Stimulated activated CD4-positive, alpha-beta T cell treated with anti-CD3 and anti-CD28 coated beads, Interleukin-2, amount 100 ng/mL, for 48 hours (primary cell): ENCODE results near the gene PAX5.
A peak's percentile ranks its signal among the peaks of the same experiment; 100 is the strongest.

ENCODE experiments used
- DNase-seq, 2 donors: peaks; one replicate each; pipeline ENCODE4 v3.0.0-alpha.2; 2020

The PAX5 gene

DNA sequence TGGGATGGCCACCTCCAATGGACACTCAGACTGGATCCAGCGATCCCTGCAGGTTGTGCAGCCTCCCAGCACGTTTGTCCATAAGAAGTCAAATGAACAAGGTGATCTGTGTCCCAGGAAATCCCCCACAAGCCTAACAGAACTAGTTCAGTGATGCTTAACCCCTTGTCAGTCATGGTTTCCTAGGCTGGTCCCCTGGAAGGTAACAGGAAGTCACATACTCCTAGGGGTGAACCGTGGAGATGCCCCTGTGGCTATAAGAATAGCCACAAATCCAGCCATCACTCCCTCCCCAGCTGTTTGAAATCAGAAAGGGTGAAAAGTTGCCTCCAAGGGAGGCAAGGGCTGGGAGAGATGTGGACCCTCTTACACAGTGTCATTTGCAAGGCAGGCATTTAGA is 22.5 kb downstream of the PAX5 start:
- DNase-seq, result no peak

DNA sequence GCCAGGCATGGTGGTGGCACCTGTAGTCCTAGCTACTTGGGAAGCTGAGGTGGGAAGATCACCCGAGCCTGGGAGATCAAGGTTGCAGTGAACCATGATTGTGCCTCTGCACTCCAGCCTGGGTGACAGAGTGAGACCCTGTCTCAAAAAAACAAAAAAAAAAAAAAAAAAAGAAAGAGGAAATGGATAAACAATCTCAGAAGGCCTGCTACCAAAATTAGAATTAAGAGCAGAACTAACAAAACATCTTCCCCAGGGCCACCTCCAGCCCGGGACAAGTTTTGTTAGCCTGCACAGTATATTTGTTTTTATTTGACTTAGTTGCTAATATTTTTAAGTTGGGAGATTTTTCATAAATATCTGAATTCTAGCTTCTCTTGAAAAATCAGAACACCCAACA is 23.1 kb downstream of the PAX5 start:
- no peak for DNase-seq

DNA sequence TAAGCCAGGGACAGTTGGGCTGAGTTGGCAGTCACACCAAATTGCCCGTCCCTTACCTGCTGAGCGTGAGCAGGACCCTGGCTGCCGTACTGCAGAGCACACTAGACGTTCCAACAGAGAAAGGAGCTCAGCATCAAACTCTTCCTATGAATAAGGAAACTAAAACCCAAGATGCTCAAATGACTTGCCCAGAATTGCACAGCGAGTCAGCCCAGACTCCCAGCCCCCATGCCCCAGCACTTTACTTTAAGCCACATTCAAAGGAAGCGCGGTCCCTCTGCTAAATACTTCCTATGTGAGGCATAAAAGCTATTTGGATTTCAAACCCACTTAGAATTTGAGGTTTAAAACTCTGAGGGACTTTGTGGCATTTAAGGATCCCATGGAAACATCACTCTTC is 23.9 kb downstream of the PAX5 start:
- DNase-seq, result no peak

DNA sequence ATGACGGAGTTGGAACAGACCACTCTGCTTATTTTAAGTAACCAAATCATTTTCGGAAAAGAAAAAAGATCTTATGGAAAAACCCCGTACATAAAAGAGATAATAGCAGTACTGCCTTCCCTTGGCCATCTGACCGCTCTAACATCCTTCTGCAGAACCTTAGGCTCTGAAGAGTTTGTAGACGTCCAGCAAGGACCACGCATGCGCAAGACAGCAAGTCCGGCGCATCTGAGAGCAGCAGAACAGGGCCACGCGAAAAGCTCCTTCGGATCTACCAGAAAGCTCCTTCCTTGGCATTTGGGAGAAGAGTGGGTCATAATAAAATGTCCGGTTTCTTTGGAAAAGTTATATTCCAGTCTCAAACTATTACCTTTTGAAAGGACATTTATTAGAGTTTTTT is 26.8 kb downstream of the PAX5 start:
- DNase-seq, result no peak

DNA sequence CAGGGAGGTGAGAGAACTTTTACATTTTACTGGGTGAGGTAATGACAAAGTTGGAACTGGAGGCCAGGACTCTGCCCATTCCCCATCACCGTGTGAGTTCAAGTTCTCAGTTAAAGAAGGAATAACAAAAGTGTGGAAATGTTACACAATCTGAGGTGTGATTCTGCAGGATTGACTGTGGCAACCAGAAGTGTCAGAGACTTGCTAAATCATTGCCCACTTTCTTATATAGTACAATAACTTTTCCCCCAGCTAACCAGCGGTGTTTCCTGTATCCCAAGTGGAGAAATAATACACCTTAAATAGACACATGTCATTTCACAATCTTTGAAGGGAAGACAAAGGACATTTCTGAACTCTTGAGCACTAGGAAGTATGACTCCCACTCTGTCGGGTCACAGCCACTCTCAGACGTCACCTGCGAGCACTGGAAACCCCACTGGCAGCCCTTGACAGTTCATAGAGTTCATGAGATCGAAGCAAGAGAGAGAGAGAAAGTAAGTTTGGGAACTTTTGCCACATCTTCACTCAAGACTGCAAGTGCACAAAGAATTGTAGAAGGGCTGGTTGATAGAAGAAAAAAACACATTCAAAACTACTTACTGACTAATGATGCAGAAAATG is 28.4 kb downstream of the PAX5 start:
- no peak for DNase-seq

DNA sequence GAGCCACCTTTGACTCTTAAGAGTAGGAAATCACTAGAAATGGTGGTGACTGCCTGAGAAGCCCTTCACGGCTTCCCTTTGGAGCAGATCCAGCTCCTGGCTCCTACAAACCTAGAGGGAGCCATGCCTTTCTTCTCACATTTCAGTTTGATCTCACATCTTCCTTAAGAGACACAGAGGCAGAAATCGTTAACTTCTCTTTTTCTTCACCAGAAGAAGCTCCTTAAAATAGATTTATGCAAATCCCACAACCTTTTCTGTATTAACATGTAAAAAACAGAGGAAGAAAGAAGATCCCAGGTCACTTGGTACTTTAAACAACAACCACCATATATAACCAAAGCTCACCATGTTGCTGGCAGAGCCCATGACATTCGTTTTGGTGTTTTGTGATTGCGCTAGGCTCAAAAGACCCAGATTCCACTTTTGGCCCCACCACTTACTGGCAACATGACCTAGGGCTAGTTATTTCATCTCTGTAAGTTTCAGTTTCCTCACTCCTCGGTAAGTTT is 29.6 kb downstream of the PAX5 start:
- DNase-seq, result no peak

DNA sequence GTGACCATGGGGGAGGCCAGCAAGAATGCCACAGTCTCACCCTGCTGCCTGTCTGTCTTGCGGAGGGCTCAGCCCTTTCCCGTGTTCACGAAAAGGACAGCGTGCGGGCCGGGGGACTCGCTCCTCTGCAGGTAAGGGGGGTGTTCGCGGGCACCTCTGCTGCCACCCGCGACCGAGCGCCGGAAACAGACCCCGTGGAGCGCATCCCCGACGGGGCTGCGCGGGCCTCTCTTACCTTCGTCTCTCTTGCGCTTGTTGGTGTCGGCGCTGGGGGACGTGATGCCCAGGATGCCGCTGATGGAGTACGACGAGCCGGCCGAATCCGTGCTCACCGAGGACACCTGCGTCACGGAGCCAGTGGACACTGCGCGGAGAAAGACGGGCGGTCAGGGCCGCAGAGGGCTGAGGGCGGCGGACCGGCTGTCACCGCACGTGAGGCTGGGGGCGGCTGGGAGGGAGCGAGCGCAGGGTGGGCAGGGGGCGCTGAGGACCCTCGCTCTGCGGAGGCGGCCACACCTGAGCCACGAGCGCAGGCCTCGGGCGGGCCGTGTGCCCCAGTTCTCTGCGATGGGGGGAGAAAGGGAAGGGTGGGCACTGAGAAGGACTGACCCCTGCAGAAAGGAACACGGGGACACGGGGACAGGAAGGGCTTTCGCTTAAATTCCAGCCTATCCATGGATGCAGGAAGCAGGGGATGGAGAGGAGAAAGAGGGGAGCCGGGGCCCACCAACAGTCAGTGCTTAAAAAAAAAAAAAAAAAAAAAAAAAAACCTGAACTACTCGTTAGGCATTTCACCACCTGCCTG is 31.5 kb downstream of the PAX5 start:
- no peak for DNase-seq

DNA sequence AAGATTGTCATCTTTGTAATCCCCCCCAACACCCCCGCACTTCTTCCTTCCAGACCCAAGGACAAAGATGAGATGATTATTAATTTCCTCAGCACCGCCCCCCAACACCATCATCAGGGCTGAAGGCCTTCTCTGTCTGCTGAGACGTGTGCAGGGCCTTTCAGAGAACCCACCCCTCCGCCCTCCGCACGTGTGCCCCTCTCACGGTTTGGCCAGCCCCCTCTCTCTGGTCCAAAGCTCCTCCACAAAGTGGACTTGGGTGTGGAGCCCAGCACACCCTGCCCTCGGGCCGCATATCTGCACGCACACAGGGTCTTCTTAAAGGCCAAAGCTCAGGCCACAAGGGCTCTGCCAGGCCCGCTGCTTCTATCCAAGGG is 32.0 kb downstream of the PAX5 start:
- no peak for DNase-seq

DNA sequence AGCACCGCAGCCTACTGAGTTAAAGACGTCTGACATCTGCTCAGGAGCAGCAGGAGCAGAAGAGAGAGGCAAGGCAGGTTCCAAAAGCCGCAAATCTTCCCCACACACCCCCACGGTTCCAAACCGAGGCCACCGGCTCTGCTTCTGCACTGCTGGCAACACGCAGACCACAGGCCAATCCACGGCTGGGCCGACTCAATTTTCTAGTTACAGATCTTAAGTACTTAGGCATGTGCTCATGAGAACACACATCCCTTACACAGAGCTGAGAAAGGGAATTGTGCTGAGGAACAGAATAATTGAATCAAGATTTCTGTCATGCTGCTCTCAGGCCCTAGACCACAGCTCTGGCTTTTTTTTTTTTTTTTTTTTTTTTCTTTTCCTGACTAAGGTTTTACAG is 32.6 kb downstream of the PAX5 start:
- no peak for DNase-seq

DNA sequence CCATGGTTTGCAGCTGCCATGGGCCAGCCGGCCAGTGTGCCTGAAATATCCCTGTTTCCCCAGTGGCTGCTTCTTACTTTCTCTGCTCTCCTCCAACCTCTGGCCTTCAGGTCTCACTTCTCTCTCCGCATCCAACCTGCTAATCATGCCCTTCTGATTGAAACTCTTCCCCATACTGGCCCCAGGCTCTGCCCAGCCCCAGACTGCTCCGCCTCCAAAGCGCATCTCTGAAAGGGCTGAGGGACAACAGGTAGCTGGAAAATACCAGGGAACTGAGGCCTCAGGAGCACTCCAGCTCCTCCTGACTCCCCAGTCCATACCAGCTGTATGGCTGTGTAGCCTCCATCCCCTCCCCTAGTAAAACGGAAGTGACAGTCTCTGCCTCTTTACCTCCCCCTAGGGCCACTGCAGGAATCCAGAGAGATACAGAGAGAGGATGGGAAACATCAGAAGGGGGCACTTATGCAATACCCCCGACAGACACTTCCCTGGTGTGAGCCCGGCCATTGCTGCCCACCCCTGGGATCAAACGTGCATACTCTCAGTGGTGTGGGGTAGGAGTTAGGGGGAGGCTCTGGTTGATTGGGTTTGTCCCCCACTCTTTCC is 34.2 kb downstream of the PAX5 start:
- no peak for DNase-seq

DNA sequence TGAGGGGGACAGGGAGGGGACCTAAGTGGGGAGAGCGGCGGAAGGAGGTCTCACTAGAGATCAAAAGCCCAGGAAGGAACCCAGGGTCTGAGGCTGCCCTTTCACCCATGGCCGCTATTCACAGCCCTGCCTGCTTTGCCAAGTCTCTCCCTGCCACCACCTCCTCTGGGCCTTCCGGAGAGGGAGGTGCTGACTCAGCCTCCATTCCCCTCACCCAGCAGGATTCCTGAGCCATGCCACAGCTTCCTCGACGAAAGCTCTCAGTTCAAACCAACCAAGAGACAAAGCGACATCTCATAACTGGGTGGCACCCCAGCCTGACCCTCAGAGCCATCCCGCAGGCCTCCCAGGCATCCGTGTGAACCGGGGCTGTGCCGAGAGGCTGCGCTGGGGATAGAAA is 36.7 kb downstream of the PAX5 start:
- DNase-seq, result no peak

DNA sequence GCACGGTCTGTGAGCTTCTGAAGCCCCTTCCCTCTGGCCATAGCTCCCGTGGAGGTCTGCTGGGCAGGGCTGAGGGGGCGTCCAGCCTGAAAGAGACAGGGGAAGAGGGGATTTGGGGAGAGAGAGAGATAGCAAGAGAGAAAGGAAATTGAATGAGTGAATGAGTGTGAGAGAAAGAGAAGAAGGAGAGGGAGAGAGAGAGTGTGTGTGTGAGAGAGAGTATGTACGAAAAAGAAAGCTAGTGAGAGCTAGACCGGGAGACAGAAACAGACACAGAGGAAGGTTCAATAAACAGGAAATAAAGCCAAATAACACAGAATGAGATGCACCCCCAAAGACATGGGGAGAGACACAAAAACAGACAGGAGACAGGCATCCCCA is 37.4 kb downstream of the PAX5 start:
- no peak for DNase-seq

DNA sequence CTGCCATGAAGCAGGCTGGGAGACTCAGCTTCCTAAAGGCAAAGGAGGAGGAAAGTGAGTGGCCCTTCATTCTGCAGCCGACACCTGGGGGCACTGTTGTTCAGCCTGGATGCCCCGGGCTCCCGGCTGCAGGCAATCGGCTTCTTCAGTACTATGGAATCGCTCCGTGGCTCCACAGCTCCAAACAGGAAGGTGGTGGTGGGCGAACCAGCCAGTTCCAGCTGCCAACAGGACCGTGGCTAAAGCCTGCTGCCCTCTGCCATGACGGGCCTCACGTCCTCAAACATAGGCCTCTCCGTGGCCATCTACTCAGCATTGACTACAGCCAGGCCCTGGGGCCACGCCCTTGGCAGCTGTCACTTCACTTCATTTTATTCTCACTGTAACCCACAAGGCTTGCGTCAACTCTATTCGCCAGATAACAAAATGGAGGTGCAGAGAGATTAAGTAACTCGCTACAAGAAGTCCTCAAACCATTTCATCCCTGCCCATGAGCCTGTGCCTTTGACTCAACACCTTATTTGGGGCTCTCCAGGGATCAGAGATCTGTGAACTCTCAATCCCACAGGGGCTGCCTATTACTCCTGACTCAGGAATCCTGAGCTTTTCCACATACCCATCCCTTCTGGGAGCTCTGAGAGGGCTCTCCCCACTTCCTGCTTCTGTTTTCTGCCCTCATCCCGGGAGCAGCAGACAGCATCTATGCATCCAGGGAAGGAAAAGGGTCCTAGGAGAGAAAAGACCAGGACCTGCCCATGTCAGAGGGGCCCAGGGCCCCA is 38.0 kb downstream of the PAX5 start:
- DNase-seq, result peak; percentile 52 to 53

DNA sequence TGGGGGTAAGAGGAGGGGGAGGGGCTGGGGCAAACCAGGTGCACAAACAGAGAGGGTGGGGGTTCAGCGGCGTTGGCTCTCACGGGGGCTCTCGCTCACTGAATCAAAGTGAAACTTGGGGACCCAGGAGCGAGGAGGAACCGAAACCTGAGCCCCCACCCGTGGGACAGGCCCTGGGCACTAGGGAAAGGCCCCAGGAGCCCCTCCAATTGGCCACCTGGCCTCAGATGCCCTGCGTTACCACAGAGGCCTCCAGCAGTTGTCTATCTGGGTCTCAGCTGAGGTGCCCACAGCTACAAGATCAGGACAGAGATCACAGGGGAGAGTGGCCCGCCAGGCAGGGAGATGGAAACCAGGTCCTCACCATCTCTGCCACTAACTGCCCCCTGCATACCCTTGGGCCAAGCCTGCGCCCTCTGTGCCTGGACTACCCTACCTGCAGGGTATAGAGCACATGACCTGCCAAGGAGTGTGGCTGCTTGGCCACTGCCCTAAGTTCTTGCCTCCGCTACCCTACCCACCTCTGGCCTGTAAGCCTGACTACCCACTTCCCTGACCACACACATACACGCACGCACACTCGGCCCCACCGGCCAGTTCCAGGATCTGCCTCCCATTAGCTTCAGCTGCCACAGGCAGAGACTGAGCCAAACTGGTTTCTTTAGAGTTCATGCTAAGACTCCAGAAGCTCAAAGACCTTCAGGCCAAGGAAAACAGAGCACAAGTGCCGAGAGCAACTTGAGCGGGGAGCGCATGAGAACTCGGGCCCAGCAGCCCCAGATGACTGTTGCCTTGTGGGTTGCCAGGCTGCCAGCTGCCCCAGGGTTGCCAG is 39.9 kb downstream of the PAX5 start:
- DNase-seq, result no peak

DNA sequence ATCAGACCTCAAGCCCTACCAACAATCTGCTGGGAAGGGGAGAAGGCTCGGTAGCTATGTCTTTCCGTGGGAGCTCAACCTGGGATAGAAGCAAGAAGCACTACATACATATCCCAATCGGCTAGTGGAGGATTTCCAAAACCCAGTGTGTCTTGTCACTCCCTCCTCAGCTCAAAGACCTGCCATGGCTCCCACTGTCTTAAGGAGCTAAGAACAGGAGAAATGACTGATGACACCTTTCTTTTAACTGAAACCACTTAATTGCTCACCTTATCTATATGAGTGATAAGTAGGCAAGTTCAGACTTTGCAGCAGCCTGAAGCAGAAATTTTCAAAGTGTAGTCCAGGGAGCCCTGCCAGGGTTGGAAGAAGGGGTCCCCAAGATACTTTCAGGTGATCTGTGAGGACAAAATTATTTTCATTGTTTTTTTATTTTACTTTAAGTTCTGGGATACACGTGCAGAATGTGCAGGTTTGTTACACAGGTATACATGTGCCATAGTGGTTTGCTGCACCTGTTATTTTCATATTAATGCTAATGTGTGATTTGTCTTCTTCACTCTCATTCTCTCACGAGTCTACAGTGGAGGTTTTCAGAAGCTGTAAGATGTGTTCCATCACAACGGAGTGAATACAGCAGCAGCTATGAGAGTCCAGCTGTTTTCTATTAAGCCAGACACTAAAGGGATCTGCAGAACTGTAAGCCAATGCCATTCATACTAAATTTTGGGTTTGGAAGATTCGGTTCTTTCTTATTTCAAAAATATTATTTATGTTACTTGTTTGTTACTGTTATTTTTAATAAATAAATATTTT is 41.4 kb downstream of the PAX5 start:
- no peak for DNase-seq

DNA sequence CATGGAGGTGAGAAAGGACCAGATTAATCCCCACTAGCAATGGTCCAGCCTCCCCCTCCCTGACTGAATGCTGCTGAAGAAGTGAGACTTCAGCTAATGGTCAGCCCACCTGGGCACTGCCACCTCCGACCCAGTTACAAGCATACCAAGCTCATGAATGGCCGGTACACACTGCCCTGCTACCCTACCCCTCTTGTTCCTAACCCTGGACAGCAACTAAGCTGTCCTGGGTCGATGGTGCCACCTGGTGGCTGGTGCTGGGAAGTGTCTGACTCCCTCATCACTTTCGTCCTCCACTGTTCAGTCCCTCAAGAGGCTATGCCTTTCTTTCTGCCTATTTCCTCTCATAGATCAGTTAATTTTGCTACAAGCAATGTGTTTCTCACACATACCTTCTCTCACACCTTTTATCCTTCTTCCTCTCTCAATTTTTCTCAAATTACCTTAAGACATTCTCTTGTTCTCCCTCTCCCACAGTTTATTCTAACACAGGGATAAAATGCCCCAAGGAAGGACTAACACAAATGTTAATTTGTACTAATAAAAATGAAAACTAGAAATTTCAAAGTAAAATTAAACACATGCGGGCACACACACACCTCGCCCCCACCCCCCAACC is 42.4 kb downstream of the PAX5 start:
- DNase-seq, result peak; percentile 56 to 65

DNA sequence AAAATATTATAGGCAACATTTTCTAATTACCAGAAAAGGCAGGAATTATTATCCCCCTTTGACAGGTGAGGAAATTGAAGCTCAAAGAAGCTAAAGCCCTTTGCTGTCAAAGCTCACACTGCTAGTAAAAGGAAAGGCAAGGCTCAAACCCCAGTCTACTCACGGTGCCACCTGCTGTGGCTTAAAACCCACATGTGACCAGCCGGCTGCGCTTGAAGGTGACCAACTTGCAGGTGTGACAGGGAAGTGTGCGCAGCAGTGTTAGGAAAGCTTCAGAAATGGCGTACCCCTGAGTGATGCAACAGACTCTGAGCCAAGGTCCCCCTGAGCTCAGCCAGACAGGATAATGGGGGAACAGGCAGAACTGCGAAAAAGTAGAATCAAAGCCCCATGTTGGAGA is 45.2 kb downstream of the PAX5 start:
- DNase-seq, result no peak

DNA sequence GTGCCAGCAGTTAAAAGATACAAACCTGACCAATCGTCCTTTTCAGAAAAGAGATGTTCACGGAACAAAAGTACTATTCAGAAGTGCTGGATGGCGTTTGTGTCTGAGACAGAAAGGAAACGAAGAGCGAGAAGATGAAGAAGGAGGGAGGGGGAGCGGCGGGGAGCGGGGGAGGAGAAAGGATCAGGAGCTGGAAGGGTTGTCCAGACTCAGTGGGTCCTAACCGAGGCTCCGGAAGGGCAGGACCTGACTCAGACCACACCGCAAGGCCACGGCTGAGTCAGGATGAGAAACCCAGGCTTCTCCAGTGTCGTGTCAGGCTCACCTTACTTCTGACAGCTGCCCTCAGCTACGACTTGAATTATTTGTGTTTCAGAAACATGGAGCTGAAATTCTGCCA is 46.2 kb downstream of the PAX5 start:
- DNase-seq, result no peak

DNA sequence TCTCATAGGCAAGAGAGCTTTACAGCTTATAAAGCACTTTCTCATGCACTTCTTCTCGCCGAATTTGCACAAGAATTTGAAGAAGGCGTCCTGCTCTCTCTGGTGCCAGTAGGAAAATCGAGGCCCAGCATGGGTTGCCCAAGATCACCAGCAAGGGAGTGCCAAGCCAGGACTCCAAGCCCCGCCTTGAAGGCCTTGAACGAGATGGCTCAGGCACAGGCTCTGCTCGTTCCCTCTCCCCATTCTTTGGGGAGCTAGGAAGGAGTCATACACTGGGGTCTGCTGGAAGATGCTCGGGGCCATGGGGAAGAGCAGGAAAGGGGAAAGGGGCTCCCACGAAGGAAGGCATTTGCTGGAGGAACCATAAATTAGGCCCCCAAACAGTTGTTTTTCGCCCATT is 46.7 kb downstream of the PAX5 start:
- no peak for DNase-seq

DNA sequence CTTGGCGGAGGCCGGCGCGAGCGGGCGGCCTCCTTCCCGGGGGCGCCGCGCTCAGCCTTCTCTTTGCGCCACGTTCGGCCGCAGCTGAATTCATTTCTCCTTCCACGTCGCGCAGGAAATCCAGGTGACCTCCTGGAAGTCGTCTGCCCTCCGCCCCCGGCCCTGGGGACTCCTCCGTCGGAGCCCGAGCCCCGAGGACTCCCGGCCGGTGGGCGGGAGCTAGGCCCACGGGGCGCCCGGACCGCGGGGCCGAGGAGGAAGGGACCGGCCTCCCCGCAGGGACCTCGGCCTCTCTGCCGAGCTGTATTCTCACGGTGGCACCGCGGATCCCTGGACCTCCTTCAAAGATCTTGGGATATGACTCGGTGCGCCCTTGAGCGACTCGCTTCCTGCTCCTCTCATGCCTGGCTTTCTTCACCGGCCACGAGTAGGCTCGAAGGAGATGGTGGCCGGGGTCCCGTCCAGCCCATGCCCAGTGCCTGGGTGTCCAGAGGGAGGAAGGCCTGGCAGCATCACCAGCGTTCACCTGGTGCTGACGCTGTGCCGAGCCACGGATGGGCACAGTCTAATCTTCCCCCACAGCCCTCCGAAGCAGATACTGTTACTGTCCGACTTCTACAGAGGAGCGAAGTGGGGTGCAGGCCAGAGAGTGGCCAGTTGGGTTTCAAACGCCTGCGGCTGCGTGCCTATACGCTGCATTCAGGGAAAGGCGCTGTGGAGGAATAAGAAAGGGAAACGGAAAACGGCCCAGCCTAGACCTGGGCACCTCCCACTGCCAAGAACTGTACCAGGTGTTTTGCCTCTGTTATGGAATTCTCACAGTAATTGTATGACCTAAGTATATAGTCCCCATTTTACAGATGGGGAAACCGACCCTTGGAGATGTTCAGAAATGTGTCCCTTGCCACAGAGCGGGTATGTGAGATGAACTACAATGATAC is 47.3 kb downstream of the PAX5 start:
- DNase-seq, result no peak
